AG10803 (cell line): ENCODE data around the gene WDR12.
"Not testable (repeated sequence)": the region's sequence is repeated elsewhere in the genome, so short reads cannot be mapped to it uniquely, and the experiment has no call there.

ENCODE experiments used
- DNase-seq: peaks from one replicate; pipeline ENCODE4 v3.0.0; 2010; ENCODE audit warnings: low read depth
- H3K4me3 ChIP-seq: 2 replicates; pipeline ENCODE4 v1.5.1; 2011; ENCODE audit warnings: mild to moderate bottlenecking, low read length, control low read depth
- CTCF ChIP-seq: conservative IDR thresholded peaks from 2 replicates; pipeline ENCODE4 v1.5.1; 2011; ENCODE audit warnings: mild to moderate bottlenecking, low read length, control low read depth, inconsistent platforms

Gene WDR12

GRCh38 chr2:202881570-202881969 lies 29.9 kb downstream of the WDR12 start:
- DNase-seq, result no peak
- TF ChIP-seq CTCF, result no peak
- H3K4me3 ChIP-seq, result no peak overlapping the region

- H3K4me3 ChIP-seq, result no peak overlapping the region
- DNase-seq, result no peak
- no peak for TF ChIP-seq CTCF
Measured at GRCh38 chr2:202877699-202878098, 33.8 kb downstream of the WDR12 start.

- peak; percentile 53 for DNase-seq
- no peak for TF ChIP-seq CTCF
- peak within 1 kb of the TSS; percentile 81 for H3K4me3 ChIP-seq
Measured at GRCh38 chr2:202871300-202872141, 40.0 kb downstream of the WDR12 start, which contains the start of gene ICA1L. TSS of gene ICA1L (minus strand) at chr2:202871766. CDS start at chr2:202829009, 42,757 bp downstream.

GRCh38 chr2:202870431-202871299 lies 40.8 kb downstream of the WDR12 start:
- DNase-seq, result peak; percentile 15
- H3K4me3 ChIP-seq, result peak overlapping the region; percentile 81
- TF ChIP-seq CTCF, result peak; percentile 30

GRCh38 chr2:202861987-202862386 lies 49.5 kb downstream of the WDR12 start:
- no peak overlapping the region for H3K4me3 ChIP-seq
- TF ChIP-seq CTCF, result no peak
- no peak for DNase-seq

- DNase-seq, result no peak
- no peak for TF ChIP-seq CTCF
- H3K4me3 ChIP-seq, result no peak overlapping the region
Measured at GRCh38 chr2:202858601-202859000, 52.9 kb downstream of the WDR12 start.

GRCh38 chr2:202849343-202849742 lies 62.1 kb downstream of the WDR12 start:
- not testable (repeated sequence) for DNase-seq, H3K4me3 ChIP-seq
